WTC11 (cell line): ENCODE data around the gene ABCA13. TPM values are rescaled to one million over a fixed set of nuclear protein-coding genes. Genes with fewer than 3 reads are reported as not detected.

Experiments
- ATAC-seq: fragments of 200-7000 bp; cut with Tn5 transposase; 2 replicates; pipeline ENCODE4 v1.10.0; 2021; ENCODE audit warnings: mild to moderate bottlenecking, moderate library complexity
- CTCF ChIA-PET: fragments of 300-600 bp; sonication (Branson Sonifier 250); formaldehyde crosslinking; loops from one replicate; lab custom pipeline; 2021; ENCODE audit warnings: antibody characterized with exemption; lab: Charles Lee
- POLR2A ChIA-PET: fragments of 350-600 bp; sonication (Branson Sonifier 250); formaldehyde crosslinking; loops from one replicate; lab custom pipeline; 2021; ENCODE audit warnings: antibody characterized with exemption; lab: Charles Lee
- DNase-seq: peaks from one replicate; pipeline ENCODE4 v3.0.0; 2021; ENCODE audit warnings: low spot score
- H3K27ac Mint-ChIP-seq: 2 replicates; pipeline ENCODE4 v1.8.0; 2021; ENCODE audit warnings: mixed read lengths
- H3K27me3 Mint-ChIP-seq: 2 replicates; pipeline ENCODE4 v1.8.0; 2021; ENCODE audit warnings: low read depth, mild to moderate bottlenecking, moderate library complexity, mixed read lengths
- H3K36me3 Mint-ChIP-seq: 2 replicates; pipeline ENCODE4 v1.8.0; 2021; ENCODE audit warnings: mixed read lengths
- H3K4me1 Mint-ChIP-seq: 2 replicates; pipeline ENCODE4 v1.8.0; 2022; ENCODE audit warnings: mixed read lengths
- H3K4me3 Mint-ChIP-seq: 2 replicates; pipeline ENCODE4 v1.8.0; 2021; ENCODE audit warnings: mild to moderate bottlenecking, moderate library complexity, mixed read lengths
- H3K9me3 Mint-ChIP-seq: 2 replicates; pipeline ENCODE4 v1.8.0; 2021; ENCODE audit warnings: mixed read lengths
- ATF1 ChIP-seq: sonication (generic); formaldehyde crosslinking; IDR thresholded peaks from 2 replicates; pipeline ENCODE4 v1.8.1; 2023; ENCODE audit warnings: mild to moderate bottlenecking, moderate library complexity, missing genetic modification reagents
- ELF4 ChIP-seq: sonication (generic); formaldehyde crosslinking; IDR thresholded peaks from 2 replicates; pipeline ENCODE4 v1.8.1; 2022; ENCODE audit warnings: low read depth, mild to moderate bottlenecking, moderate library complexity, missing genetic modification reagents
- ETV6 ChIP-seq: sonication (generic); formaldehyde crosslinking; IDR thresholded peaks from 2 replicates; pipeline ENCODE4 v1.8.1; 2022; ENCODE audit warnings: mild to moderate bottlenecking, missing genetic modification reagents
- FOXJ3 ChIP-seq: sonication (generic); formaldehyde crosslinking; IDR thresholded peaks from 2 replicates; pipeline ENCODE4 v1.9.0; 2021; ENCODE audit warnings: missing genetic modification reagents, mild to moderate bottlenecking, borderline replicate concordance
- JUN ChIP-seq: sonication (generic); formaldehyde crosslinking; IDR thresholded peaks from 2 replicates; pipeline ENCODE4 v1.8.0; 2023; ENCODE audit warnings: mild to moderate bottlenecking, missing genetic modification reagents
- KAT7 ChIP-seq: sonication (generic); formaldehyde crosslinking; IDR thresholded peaks from 2 replicates; pipeline ENCODE4 v1.8.1; 2023; ENCODE audit warnings: missing genetic modification reagents, mild to moderate bottlenecking, borderline replicate concordance
- NFATC4 ChIP-seq: fragments of 250-450 bp; sonication (Bioruptor Pico); IDR thresholded peaks from 2 replicates; pipeline ENCODE4 v1.9.0; 2021; ENCODE audit warnings: mild to moderate bottlenecking
- NFE2L1 ChIP-seq: sonication (generic); formaldehyde crosslinking; IDR thresholded peaks from 2 replicates; pipeline ENCODE4 v1.8.1; 2023; ENCODE audit warnings: missing genetic modification reagents
- RORB ChIP-seq: fragments of 250-450 bp; sonication (Bioruptor Pico); IDR thresholded peaks from 2 replicates; pipeline ENCODE4 v1.9.0; 2021; ENCODE audit warnings: mild to moderate bottlenecking
- SOX15 ChIP-seq: fragments of 250-450 bp; sonication (Bioruptor Pico); IDR thresholded peaks from 2 replicates; pipeline ENCODE4 v1.9.0; 2021; ENCODE audit warnings: mild to moderate bottlenecking
- SP1 ChIP-seq: sonication (generic); formaldehyde crosslinking; conservative IDR thresholded peaks from 2 replicates; pipeline ENCODE4 v1.8.1; 2022; ENCODE audit warnings: missing genetic modification reagents
- TEAD1 ChIP-seq: sonication (generic); formaldehyde crosslinking; IDR thresholded peaks from 2 replicates; pipeline ENCODE4 v1.8.0; 2022; ENCODE audit warnings: mild to moderate bottlenecking, missing genetic modification reagents
- ZNF121 ChIP-seq: sonication (generic); formaldehyde crosslinking; IDR thresholded peaks from 2 replicates; pipeline ENCODE4 v1.8.0; 2023; ENCODE audit warnings: missing genetic modification reagents
- ZNF138 ChIP-seq: sonication (generic); formaldehyde crosslinking; conservative IDR thresholded peaks from 2 replicates; pipeline ENCODE4 v1.8.1; 2022; ENCODE audit warnings: mild to moderate bottlenecking, moderate library complexity, missing genetic modification reagents
- ZNF219 ChIP-seq: sonication (generic); formaldehyde crosslinking; IDR thresholded peaks from 2 replicates; pipeline ENCODE4 v1.8.0; 2023; ENCODE audit warnings: missing genetic modification reagents, mild to moderate bottlenecking, borderline replicate concordance
- ZNF416 ChIP-seq: fragments of 250-450 bp; sonication (Bioruptor Pico); IDR thresholded peaks from 2 replicates; pipeline ENCODE4 v1.9.0; 2021; ENCODE audit warnings: mild to moderate bottlenecking, inconsistent platforms
- ZNF671 ChIP-seq: fragments of 250-450 bp; sonication (Bioruptor Pico); IDR thresholded peaks from 2 replicates; pipeline ENCODE4 v1.8.0; 2021; ENCODE audit warnings: mild to moderate bottlenecking
- total RNA-seq: library from RNA; stranded (reverse); gene quantifications from 3 replicates; pipeline ENCODE4 v1.2.3, GENCODE V29; 2021
- TF ChIP-seq, protein P1 (sequence below): sonication (generic); formaldehyde crosslinking; IDR thresholded peaks from 2 replicates; pipeline ENCODE4 v1.8.1; 2022; ENCODE audit warnings: missing genetic modification reagents, borderline replicate concordance
- TF ChIP-seq, protein P2 (sequence below): fragments of 250-450 bp; sonication (Bioruptor Pico); IDR thresholded peaks from 2 replicates; pipeline ENCODE4 v2.1.2; 2022; ENCODE audit warnings: mild to moderate bottlenecking, moderate library complexity
- TF ChIP-seq, protein P3 (sequence below): sonication (generic); formaldehyde crosslinking; IDR thresholded peaks from 2 replicates; pipeline ENCODE4 v1.8.1; 2023; ENCODE audit warnings: mild to moderate bottlenecking, missing genetic modification reagents

The ABCA13 gene
- total RNA-seq, 1 experiment from 2014 or later: 0.04 TPM

DNA sequence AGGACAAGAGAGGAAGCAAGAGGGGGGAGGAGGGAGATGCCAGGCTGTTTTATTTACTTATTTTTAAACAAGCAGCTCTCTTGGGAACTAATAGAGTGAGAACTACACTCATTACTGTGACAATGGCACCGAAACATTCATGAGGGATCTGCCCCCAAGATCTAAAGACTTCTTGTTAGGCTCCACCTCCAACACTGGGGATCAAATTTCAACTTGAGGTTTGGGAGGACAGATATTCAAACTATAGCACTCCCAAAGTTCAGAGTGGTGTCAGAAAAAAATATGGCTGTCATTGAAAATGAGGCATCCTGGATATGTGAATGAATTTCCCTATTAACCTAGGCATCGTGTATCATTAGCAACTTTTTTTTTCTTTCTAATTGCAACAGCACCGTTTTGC is 145.5 kb downstream of the ABCA13 start:
- peaks cover 6% of the 10 kb centered on the region for H3K9me3 Mint-ChIP-seq
- H3K4me3 Mint-ChIP-seq: no peak overlapping the region
- CTCF ChIA-PET: no interaction called here
- POLR2A ChIA-PET: no interaction called here
- DNase-seq: no peak
- TF ChIP-seq FOXJ3 (CRISPR knock-in tag): no peak
- H3K27me3 Mint-ChIP-seq: no peaks in the 10 kb centered on the region
- no peak overlapping the region for H3K27ac Mint-ChIP-seq
- no peaks in the 10 kb centered on the region for H3K36me3 Mint-ChIP-seq
- H3K4me1 Mint-ChIP-seq: peaks cover 11% of the 10 kb centered on the region
- no peak for ATAC-seq

DNA sequence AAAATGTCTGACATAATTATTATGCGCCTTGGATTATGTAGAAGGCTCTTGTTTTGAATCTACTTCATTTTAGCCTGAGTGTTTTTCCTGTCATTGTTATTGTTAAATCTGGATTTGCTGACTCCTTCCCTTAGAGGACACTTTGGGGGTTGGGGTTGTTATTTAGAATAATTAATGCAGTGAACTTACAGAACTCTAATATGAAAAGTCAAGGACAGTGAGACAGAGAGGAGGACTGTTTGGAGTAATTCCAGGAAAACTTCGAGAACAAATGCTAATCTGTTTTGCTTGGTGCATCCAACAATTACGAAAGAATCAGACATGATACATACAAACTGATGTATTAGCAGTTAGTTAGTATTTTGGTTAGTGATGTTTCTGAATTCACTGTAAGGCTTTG is 146.1 kb downstream of the ABCA13 start:
- Mint-ChIP-seq H3K4me1 (peaks cover 12% of the 10 kb centered on the region), H3K4me3 (no peak overlapping the region), H3K27me3 (no peaks in the 10 kb centered on the region), H3K36me3 (no peaks in the 10 kb centered on the region), H3K27ac (no peak overlapping the region), H3K9me3 (peaks cover 6% of the 10 kb centered on the region)
- POLR2A ChIA-PET: no interaction called here
- TF ChIP-seq, protein P1, sequence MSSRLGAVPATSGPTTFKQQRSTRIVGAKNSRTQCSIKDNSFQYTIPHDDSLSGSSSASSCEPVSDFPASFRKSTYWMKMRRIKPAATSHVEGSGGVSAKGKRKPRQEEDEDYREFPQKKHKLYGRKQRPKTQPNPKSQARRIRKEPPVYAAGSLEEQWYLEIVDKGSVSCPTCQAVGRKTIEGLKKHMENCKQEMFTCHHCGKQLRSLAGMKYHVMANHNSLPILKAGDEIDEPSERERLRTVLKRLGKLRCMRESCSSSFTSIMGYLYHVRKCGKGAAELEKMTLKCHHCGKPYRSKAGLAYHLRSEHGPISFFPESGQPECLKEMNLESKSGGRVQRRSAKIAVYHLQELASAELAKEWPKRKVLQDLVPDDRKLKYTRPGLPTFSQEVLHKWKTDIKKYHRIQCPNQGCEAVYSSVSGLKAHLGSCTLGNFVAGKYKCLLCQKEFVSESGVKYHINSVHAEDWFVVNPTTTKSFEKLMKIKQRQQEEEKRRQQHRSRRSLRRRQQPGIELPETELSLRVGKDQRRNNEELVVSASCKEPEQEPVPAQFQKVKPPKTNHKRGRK (CRISPR knock-in tag): no peak
- no peak for TF ChIP-seq ZNF138
- TF ChIP-seq NFE2L1 (CRISPR knock-in tag): no peak
- TF ChIP-seq, protein P2, sequence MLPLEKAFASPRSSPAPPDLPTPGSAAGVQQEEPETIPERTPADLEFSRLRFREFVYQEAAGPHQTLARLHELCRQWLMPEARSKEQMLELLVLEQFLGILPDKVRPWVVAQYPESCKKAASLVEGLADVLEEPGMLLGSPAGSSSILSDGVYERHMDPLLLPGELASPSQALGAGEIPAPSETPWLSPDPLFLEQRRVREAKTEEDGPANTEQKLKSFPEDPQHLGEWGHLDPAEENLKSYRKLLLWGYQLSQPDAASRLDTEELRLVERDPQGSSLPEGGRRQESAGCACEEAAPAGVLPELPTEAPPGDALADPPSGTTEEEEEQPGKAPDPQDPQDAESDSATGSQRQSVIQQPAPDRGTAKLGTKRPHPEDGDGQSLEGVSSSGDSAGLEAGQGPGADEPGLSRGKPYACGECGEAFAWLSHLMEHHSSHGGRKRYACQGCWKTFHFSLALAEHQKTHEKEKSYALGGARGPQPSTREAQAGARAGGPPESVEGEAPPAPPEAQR (CRISPR knock-in tag): no peak
- CTCF ChIA-PET: no interaction called here
- ATAC-seq (no peak), DNase-seq (no peak)

DNA sequence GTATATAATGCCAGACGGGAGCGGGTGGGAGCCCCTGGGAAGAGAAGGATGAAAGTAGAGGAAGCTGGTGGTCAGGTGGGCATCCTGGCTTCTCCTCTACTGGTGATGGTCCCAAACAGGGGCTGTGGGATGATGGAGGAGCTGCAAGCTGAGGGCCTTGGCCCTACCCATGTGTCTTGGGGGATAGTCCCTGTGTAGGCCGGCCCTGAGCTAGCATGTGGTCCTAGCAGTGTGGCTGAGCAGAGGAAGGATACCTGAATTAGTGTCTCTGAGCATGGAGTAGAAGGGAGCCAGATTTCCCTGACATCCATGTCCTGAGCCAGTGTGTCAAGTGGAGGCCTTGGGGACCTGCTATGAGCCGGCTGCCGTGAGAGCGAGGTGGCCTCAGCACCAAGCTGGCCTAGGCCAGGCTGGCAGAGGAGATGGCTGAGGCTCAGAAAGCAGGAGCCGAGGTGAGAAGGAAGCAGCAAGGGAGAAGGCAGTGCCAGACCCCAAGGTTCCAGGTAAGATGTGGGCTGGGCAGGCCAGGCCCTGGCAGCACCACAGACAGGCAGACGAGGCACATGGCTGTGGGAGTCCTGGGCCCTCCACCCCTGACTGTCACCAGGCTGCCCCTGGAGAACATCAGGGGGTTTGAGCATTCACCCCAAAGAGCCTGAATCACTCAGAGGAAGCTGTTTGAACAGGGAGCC is 150.2 kb downstream of the ABCA13 start:
- ChIA-PET POLR2A (no interaction called here), CTCF (no interaction called here)
- H3K36me3 Mint-ChIP-seq: peaks cover 9% of the 10 kb centered on the region
- ATAC-seq (no peak), DNase-seq (no peak)
- no peak overlapping the region for H3K4me3 Mint-ChIP-seq
- no peak overlapping the region for H3K27ac Mint-ChIP-seq
- no peak for TF ChIP-seq ZNF671 (CRISPR knock-in tag)
- no peak for TF ChIP-seq RORB (CRISPR knock-in tag)
- no peak for TF ChIP-seq NFATC4 (CRISPR knock-in tag)
- no peak for TF ChIP-seq SP1
- TF ChIP-seq TEAD1 (CRISPR knock-in tag): no peak
- no peak for TF ChIP-seq ZNF219
- no peak for TF ChIP-seq ZNF121
- no peak for TF ChIP-seq ZNF416 (CRISPR knock-in tag)
- TF ChIP-seq KAT7 (CRISPR knock-in tag): no peak
- TF ChIP-seq ETV6 (CRISPR knock-in tag): no peak
- no peak for TF ChIP-seq SOX15 (CRISPR knock-in tag)
- no peak for TF ChIP-seq ELF4 (CRISPR knock-in tag)
- no peak for TF ChIP-seq ATF1 (CRISPR knock-in tag)
- no peak for TF ChIP-seq JUN (CRISPR knock-in tag)
- TF ChIP-seq, protein P1 (CRISPR knock-in tag): no peak
- TF ChIP-seq, protein P3, sequence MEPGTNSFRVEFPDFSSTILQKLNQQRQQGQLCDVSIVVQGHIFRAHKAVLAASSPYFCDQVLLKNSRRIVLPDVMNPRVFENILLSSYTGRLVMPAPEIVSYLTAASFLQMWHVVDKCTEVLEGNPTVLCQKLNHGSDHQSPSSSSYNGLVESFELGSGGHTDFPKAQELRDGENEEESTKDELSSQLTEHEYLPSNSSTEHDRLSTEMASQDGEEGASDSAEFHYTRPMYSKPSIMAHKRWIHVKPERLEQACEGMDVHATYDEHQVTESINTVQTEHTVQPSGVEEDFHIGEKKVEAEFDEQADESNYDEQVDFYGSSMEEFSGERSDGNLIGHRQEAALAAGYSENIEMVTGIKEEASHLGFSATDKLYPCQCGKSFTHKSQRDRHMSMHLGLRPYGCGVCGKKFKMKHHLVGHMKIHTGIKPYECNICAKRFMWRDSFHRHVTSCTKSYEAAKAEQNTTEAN: no peak
- peaks cover 33% of the 10 kb centered on the region for H3K9me3 Mint-ChIP-seq
- peaks cover 15% of the 10 kb centered on the region for H3K4me1 Mint-ChIP-seq
- H3K27me3 Mint-ChIP-seq: no peaks in the 10 kb centered on the region
